ENCODE measurements around the gene FAM53A.
"Not testable (repeated sequence)": the region's sequence is repeated elsewhere in the genome, so short reads cannot be mapped to it uniquely, and the experiment has no call there.

The FAM53A gene

GRCh38 chr4:1660948-1661677, 23.0 kb downstream of the FAM53A start:
- no peak for DNase-seq (ENCODE audit: low spot score)

DNA sequence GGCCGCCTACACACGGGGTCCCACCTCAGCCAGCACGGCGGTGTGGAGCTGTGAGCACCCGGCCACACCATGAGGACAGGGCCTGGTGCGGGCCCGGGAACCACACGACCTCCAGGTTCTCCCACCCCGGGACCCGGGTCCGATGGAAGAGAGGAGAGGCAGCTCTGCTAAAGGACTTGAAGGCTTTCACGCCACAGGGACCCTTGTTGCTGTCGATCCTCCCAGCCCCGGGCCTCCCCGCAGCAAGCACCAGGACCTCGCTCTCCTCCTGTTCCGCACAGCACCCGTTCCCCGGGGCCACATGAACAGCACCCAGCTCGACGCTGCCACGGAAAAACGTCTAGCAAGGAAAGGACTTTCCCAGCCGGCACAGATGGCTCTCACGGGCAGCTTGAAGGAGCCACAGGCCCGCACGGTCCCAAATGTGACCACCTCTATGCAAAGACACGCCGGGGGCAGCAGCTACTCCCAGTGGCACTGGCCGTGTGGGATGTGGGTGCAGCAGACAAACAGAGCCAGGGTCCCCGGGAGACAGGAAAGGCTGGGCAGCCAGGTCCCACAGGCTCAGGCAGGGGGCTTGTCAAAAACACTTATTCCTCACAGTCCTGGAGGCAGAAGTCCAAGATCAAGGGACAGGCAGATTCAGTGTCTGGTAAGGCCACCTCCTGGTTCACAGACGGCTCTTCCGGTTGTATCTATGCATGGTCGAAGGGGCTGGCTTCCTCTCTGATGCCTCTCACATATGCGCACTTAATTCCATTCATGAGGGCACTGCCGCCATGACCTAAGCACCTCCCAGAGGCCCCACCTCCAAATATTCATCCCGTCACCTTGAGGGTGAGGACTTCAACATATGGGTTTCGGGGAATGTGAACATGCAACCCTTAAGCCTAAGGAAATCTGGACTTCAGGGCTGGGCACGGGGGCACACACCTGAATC, 24.7 kb downstream of the FAM53A start:
- DNase-seq (ENCODE audit: low spot score) = no peak

DNA sequence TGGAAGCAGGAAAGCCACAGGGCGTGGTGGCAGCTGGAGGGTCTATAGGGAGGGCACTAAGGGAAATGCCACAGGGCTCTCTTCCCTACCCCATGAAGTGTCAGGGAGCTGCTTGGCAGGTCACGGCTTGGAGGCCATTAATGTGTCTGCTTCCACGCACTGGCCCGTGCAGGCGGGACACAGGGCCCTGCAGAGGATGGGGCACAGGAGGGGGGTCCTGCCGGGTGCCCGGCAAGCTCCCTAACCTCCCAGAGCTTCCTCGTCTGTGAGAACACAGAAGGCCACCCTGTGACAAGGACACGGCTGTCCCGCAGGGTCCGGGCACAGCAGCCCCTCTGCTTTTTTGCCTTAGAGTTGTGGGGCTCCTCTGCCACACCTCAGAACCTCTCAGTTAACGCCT, 25.5 kb downstream of the FAM53A start:
- no peak for DNase-seq (ENCODE audit: low spot score)

DNA sequence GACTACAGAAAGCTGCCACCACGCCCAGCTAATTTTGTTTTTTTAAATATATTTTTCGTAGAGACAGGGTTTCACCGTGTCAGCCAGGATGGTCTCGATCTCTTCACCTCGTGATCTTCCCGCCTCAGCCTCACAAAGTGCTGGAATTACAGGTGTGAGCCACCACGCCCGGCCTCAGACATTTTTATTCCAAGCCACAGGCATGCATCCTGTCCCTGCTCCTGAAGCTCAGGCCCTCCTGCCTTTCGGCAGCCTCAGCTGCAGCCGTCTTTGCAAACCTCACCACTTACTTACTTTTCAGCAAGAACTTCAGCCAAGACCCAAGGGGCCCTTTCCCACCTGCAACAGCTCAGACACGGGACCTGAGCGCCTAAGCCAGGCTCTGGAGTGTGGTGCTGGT, 26.0 kb downstream of the FAM53A start:
- no peak for DNase-seq (ENCODE audit: low spot score)

GRCh38 chr4:1656986-1657385, 27.1 kb downstream of the FAM53A start:
- no peak for DNase-seq (ENCODE audit: low spot score)

DNA sequence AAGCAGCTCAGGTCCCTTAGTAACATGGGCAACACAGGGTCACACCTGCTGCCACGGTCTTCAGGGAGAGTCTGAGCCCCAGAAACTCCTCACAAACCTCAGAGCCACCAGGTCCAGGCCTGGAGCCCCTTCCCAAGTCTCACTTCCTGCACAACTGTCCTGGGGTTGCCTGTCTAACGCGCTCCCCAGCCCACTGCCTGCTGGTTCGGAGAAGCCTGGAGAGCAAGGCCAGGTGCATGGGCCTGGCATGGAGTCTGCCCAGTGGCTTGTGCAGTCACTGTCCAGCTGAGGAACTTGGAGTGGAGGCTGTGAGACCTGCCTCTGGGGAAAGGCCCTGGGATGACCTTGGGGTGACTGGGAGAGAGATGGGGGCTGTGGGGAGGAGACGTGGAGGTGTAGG, 28.0 kb downstream of the FAM53A start:
- DNase-seq (ENCODE audit: low spot score) = no peak

GRCh38 chr4:1655676-1656075, 28.4 kb downstream of the FAM53A start:
- no peak for DNase-seq (ENCODE audit: low spot score)

GRCh38 chr4:1655081-1655480, 29.0 kb downstream of the FAM53A start:
- DNase-seq (ENCODE audit: low spot score) = no peak

- DNase-seq (ENCODE audit: low spot score) = no peak
These were observed 29.7 kb downstream of the FAM53A start for GRCh38 chr4:1654216-1654955.

DNA sequence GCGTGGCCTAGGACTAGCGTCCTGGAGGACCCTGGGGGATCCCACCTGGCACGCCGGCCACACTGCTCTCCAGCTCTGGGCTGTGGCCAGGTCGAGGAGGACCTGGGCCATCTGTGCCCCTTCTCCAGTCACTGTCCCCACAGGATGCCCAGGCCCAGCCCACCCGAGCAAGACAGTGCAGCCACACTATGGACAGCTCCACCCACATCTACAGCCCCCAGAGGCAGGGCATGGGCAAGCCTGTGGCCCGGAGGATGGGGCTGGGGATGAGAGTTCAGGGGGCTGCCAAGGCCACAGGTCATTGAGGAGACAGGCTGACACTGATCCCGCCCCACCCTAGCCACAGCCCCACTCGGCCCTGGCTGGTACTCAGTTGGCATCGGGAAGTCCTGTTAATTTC, 30.3 kb downstream of the FAM53A start:
- DNase-seq (ENCODE audit: low spot score) = no peak

DNA sequence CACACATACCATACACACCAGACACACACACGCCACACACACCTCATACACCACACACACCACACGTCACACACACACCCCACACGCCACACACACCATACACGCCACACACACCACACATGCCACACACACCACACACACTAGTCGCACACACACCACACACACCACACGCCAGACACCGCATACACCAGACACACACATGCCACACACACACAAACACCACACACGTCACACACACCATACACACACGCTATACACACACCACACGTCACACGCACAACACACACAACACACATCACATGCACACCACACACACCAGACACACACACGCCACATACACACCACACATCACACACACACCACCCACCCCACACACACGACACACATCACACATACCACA, 32.0 kb downstream of the FAM53A start:
- no peak for DNase-seq (ENCODE audit: low spot score)

DNA sequence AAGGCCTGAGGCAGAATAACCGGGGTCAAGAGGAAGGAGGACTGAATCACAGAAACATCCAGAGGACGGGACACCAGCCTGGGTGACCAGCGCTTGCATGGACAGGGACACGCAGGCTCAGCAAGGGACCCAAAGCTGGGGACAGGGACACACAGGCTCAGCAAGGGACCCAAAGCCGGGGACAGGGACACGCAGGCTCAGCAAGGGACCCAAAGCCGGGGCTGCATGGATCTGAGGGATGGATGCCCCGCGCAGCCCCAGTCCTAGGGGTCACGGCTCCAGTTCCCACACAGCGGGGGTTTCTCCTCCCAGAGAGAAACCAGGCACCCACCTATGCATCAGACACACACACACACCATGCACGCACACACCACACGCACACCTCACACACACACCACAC, 32.5 kb downstream of the FAM53A start:
- no peak for DNase-seq (ENCODE audit: low spot score)

DNA sequence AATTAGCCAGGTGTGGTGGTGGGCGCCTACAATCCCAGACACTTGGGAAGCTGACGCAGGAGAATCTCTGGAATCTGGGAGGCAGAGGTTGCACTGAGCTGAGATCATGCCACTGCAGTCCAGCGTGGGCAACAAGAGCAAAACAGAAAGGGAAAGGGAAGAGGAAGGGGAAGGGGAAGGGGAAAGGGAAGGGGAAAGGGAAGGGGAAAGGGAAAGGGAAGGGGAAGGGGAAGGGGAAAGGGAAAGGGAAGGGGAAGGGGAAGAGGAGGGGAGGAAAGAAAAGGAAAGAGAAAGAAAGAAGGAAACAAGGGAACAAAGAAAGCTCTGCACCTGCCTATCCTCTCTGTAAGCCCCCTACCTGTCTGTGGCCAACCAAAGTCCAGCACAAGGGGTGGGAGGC, 35.2 kb downstream of the FAM53A start:
- DNase-seq (ENCODE audit: low spot score) = no peak

- no peak for DNase-seq (ENCODE audit: low spot score)
These were observed 36.7 kb downstream of the FAM53A start for GRCh38 chr4:1647432-1647831.

DNA sequence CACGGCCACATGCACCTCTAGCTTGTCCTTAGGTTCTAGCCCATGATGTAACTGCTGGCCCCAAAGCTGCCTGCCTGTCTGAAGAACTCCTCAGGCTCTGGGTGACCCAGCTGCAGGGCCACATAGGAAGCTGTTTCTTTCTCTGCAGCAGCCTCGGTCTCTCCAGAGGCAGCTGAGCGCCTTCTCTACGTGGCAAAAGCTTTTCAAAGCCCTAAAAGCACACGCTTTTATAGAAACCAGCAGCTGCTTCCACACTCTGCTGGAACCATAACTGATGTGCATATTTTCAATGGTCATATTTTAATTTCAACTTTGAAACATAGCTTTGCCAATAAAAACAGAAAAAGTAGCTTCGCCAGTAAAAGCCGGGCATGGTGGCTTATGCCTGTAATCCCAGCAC, 37.4 kb downstream of the FAM53A start:
- DNase-seq (ENCODE audit: low spot score) = no peak

- DNase-seq (ENCODE audit: low spot score) = no peak
These were observed 39.0 kb downstream of the FAM53A start for GRCh38 chr4:1644891-1645657.

DNA sequence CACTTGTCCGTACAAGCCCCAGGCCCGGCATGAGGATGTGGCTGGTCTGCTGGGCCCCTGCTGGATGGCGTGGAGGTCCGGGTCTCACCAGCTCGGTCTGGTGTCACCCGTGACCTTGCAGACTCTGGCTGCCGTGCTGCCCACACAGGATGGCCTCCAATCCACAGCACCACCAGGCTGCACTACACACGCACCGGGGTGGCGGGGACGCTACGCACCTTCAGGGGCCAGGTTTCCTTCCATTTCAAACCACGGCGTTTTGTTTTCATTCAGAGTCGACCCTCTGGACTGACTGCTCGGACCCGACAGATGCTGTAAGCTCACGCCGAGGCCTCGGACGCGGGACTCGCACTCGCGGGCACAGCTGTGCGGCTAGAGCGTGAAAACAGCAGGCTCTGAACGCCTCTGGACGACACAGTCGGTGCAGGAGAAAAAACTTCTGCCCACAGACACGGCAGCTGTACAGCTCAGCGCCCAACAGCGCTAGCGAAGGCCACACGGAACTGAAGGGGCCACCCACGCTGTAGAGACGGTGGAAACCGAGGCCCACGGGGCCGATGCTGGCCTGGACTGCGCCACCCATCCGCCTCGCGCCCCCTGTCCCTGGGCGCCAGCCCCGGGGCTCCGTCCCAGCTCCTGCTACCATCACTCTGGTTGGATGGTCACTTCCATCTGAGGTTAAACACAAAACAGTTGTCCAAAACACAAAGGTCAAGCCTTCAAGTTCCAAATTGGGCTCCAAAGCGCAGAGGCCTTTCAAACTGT, 40.0 kb downstream of the FAM53A start:
- no peak for DNase-seq (ENCODE audit: low spot score)

- no peak for DNase-seq (ENCODE audit: low spot score)
These were observed 41.7 kb downstream of the FAM53A start for GRCh38 chr4:1642196-1642951.

DNA sequence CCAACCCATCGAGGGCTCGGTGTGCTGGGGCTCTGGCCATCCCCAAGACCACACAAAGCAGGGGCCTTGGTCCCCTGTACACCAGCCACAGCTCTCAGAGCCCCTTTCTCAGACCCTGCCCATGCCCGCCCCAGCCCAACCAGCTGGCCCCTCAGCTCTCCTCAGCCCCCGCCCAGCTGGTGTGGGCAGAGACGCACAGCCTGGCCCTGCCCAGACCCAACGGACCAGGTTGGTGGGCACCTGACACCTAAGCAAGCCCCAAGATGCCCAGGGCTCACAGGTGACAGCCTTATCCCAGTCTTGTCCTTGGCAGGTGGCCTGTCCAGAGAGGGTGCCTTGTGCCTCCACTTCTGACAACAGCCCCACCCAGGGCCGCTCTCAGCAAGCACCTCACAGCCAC, 42.4 kb downstream of the FAM53A start:
- no peak for DNase-seq (ENCODE audit: low spot score)

DNA sequence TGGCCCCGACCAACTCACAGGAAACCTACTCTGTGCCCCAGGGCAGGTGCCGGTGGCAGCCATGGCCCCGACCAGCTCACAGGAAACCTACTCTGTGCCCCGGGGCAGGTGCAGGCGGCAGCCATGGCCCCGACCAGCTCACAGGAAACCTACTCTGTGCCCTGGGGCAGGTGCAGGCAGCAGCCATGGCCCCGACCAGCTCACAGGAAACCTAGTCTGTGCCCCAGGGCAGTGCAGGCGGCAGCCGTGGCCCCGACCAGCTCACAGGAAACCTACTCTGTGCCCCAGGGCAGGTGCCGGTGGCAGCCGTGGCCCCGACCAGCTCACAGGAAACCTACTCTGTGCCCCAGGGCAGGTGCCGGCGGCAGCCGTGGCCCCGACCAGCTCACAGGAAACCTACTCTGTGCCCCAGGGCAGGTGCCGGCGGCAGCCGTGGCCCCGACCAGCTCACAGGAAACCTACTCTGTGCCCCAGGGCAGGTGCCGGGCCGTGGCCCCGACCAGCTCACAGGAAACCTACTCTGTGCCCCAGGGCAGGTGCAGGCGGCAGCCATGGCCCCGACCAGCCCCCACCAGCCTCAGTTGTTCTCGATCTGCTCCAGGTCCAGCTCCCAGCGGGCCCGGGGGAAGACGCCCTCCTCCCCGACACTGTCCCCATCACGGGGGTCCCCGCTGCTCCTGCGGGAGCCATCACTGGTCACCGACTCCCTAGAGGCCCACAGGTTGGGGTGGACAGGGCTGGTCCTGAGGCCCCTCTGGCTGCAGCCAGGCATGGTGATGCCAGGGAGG, 43.2 kb downstream of the FAM53A start:
- DNase-seq (ENCODE audit: low spot score) = not testable (repeated sequence)
